H9 (cell line): ENCODE results near the gene TCFL5. TPM values are rescaled to one million over a fixed set of nuclear protein-coding genes. Genes with fewer than 3 reads are reported as not detected.

ENCODE experiments used
- DNase-seq: peaks from one replicate; pipeline ENCODE4 v3.0.0-alpha.2; 2017
- H2AFZ ChIP-seq: one replicate; pipeline ENCODE4 v1.6.1; 2013; ENCODE audit warnings: mild to moderate bottlenecking, low read length, control low read depth, moderate library complexity
- H2AK5ac ChIP-seq: 2 replicates; pipeline ENCODE4 v1.6.1; 2013; ENCODE audit warnings: low read length, control low read depth, mixed read lengths; ENCODE audit not compliant: insufficient read length
- H2BK120ac ChIP-seq: one replicate; pipeline ENCODE4 v1.6.1; 2013; ENCODE audit warnings: low read depth, mild to moderate bottlenecking, low read length, control low read depth, inconsistent platforms; ENCODE audit not compliant: poor library complexity, severe bottlenecking
- H2BK12ac ChIP-seq: 2 replicates; pipeline ENCODE4 v1.6.1; 2013; ENCODE audit warnings: low read length, control low read depth, mixed read lengths, low read depth; ENCODE audit not compliant: insufficient read length
- H2BK15ac ChIP-seq: 2 replicates; pipeline ENCODE4 v1.6.1; 2013; ENCODE audit warnings: low read depth, low read length, control low read depth
- H2BK20ac ChIP-seq: one replicate; pipeline ENCODE4 v1.6.1; 2013; ENCODE audit warnings: low read depth, mild to moderate bottlenecking, low read length, control low read depth, inconsistent platforms; ENCODE audit not compliant: poor library complexity, severe bottlenecking
- H2BK5ac ChIP-seq: 2 replicates; pipeline ENCODE4 v1.6.1; 2013; ENCODE audit warnings: low read length, control low read depth, mixed read lengths; ENCODE audit not compliant: insufficient read length
- H3K14ac ChIP-seq: 2 replicates; pipeline ENCODE4 v1.6.1; 2013; ENCODE audit warnings: low read length, control low read depth; ENCODE audit not compliant: insufficient read depth
- H3K18ac ChIP-seq: 2 replicates; pipeline ENCODE4 v1.6.1; 2013; ENCODE audit warnings: low read depth, mild to moderate bottlenecking, mixed read lengths, low read length, control low read depth; ENCODE audit not compliant: insufficient read length
- H3K23ac ChIP-seq: 2 replicates; pipeline ENCODE4 v1.6.1; 2013; ENCODE audit warnings: low read length, control low read depth, mixed read lengths, low read depth; ENCODE audit not compliant: insufficient read length
- H3K23me2 ChIP-seq: 2 replicates; pipeline ENCODE4 v1.6.1; 2013; ENCODE audit warnings: low read depth, mild to moderate bottlenecking, mixed read lengths, low read length, control low read depth; ENCODE audit not compliant: insufficient read length, poor library complexity, severe bottlenecking
- H3K27ac ChIP-seq: 2 replicates; pipeline ENCODE4 v1.5.1; 2013; ENCODE audit warnings: low read length, control low read depth, mixed read lengths, low read depth; ENCODE audit not compliant: insufficient read length
- H3K27me3 ChIP-seq: 2 replicates; pipeline ENCODE4 v1.6.1; 2013; ENCODE audit warnings: low read length, control low read depth, inconsistent platforms; ENCODE audit not compliant: insufficient read depth
- H3K4ac ChIP-seq: 2 replicates; pipeline ENCODE4 v1.6.1; 2013; ENCODE audit warnings: low read depth, mild to moderate bottlenecking, control low read depth, inconsistent platforms, low read length, moderate library complexity
- H3K4me1 ChIP-seq: 2 replicates; pipeline ENCODE4 v1.6.1; 2013; ENCODE audit warnings: low read length, control low read depth, inconsistent platforms; ENCODE audit not compliant: insufficient read depth
- H3K4me2 ChIP-seq: 2 replicates; pipeline ENCODE4 v1.6.1; 2013; ENCODE audit warnings: low read length, control low read depth, mixed read lengths; ENCODE audit not compliant: insufficient read length, insufficient read depth
- H3K56ac ChIP-seq: 2 replicates; pipeline ENCODE4 v1.6.1; 2013; ENCODE audit warnings: low read depth, mild to moderate bottlenecking, mixed read lengths, low read length, control low read depth; ENCODE audit not compliant: insufficient read length
- H3K79me1 ChIP-seq: 2 replicates; pipeline ENCODE4 v1.6.1; 2013; ENCODE audit warnings: low read depth, mild to moderate bottlenecking, moderate library complexity, low read length, control low read depth, inconsistent platforms; ENCODE audit not compliant: insufficient read depth, poor library complexity, severe bottlenecking
- H3K79me2 ChIP-seq: 2 replicates; pipeline ENCODE4 v1.6.1; 2013; ENCODE audit warnings: low read length, control low read depth, inconsistent platforms; ENCODE audit not compliant: insufficient read depth
- H3K9ac ChIP-seq: 2 replicates; pipeline ENCODE4 v1.6.1; 2013; ENCODE audit warnings: low read length, control low read depth, mixed read lengths; ENCODE audit not compliant: insufficient read length; ENCODE audit errors: extremely low read depth
- H3K9me3 ChIP-seq: one replicate; pipeline ENCODE4 v1.6.1; 2013; ENCODE audit warnings: low read depth, low read length, inconsistent platforms; ENCODE audit not compliant: control insufficient read depth
- H3T11ph ChIP-seq: one replicate; pipeline ENCODE4 v1.6.1; 2013; ENCODE audit warnings: mild to moderate bottlenecking, low read length, control low read depth, inconsistent platforms
- H4K20me1 ChIP-seq: one replicate; pipeline ENCODE4 v1.6.1; 2013; ENCODE audit not compliant: control insufficient read depth, insufficient read length, insufficient read depth
- H4K5ac ChIP-seq: 2 replicates; pipeline ENCODE4 v1.6.1; 2013; ENCODE audit warnings: low read depth, mild to moderate bottlenecking, mixed read lengths, low read length, control low read depth; ENCODE audit not compliant: insufficient read length
- H4K8ac ChIP-seq: replicated peaks from 2 replicates; pipeline ENCODE4 v1.6.1; 2013; ENCODE audit warnings: low read length, control low read depth, mixed read lengths, low read depth; ENCODE audit not compliant: insufficient read length
- H4K91ac ChIP-seq: 2 replicates; pipeline ENCODE4 v1.6.1; 2013; ENCODE audit warnings: low read depth, mild to moderate bottlenecking, moderate library complexity, mixed read lengths, low read length, control low read depth; ENCODE audit not compliant: insufficient read length
- H3K27ac Mint-ChIP-seq, 3 experiments: 2 replicates in 2 of 3; 3 replicates in 1 of 3; pipeline ENCODE4 v1.8.0; 2020 to 2021; ENCODE audit warnings: mixed read lengths in 3 of 3, mild to moderate bottlenecking in 1 of 3, moderate library complexity in 1 of 3
- H3K27me3 Mint-ChIP-seq: 2 replicates; pipeline ENCODE4 v1.8.0; 2021; ENCODE audit warnings: low read depth, mild to moderate bottlenecking, moderate library complexity, mixed read lengths
- H3K36me3 Mint-ChIP-seq, 3 experiments: 2 replicates in 2 of 3; 3 replicates in 1 of 3; pipeline ENCODE4 v1.8.0; 2020 to 2021; ENCODE audit warnings: low read depth in 3 of 3, mixed read lengths in 3 of 3; ENCODE audit not compliant: insufficient read depth in 1 of 3
- H3K4me1 Mint-ChIP-seq, 2 experiments: 2 replicates each; pipeline ENCODE4 v1.8.0; 2020; ENCODE audit warnings: mixed read lengths in 2 of 2
- H3K4me3 Mint-ChIP-seq, 2 experiments: 2 replicates in 1 of 2; 3 replicates in 1 of 2; pipeline ENCODE4 v1.8.0; 2020 to 2021; ENCODE audit warnings: mild to moderate bottlenecking in 2 of 2, mixed read lengths in 2 of 2, moderate library complexity in 1 of 2
- H3K9me3 Mint-ChIP-seq, 2 experiments: 2 replicates in 1 of 2; 3 replicates in 1 of 2; pipeline ENCODE4 v1.8.0; 2020; ENCODE audit warnings: mild to moderate bottlenecking in 2 of 2, mixed read lengths in 2 of 2, moderate library complexity in 1 of 2
- CTCF ChIP-seq: fragments of 200-600 bp; sonication (generic); conservative IDR thresholded peaks from 3 replicates; pipeline ENCODE4 v1.8.0; 2021; ENCODE audit warnings: antibody characterized with exemption, mild to moderate bottlenecking
- WGBS: extraction: QIAGEN DNeasy Blood & Tissue Kit; methylation state at CpG from one replicate; pipeline ENCODE4 v1.1.7; 2013; ENCODE audit warnings: missing lambda C conversion rate, low lambda C conversion rate, mixed read lengths; ENCODE audit not compliant: insufficient read length; ENCODE audit errors: extremely low coverage; 5-methylcytosine and 5-hydroxymethylcytosine counted together
- total RNA-seq: library from RNA; stranded (reverse); gene quantifications from 2 replicates; pipeline ENCODE4 v1.2.1, GENCODE V29; 2021

The TCFL5 gene
- total RNA-seq, 1 experiment from 2014 or later, result 16.4 TPM

- no peak overlapping the region for H3K14ac ChIP-seq
- Mint-ChIP-seq H3K9me3 (peaks cover 2 to 11% of the 10 kb centered on the region in 2 experiments; a peak in 4 of 5 replicates), H3K27ac (no peak overlapping the region), H3K36me3 (no peaks in the 10 kb centered on the region), H3K4me1 (peaks cover 19 to 20% of the 10 kb centered on the region in 2 experiments), H3K27me3 (peaks cover 10% of the 10 kb centered on the region), H3K4me3 (no peak overlapping the region)
- no peaks in the 10 kb centered on the region for H3K9me3 ChIP-seq
- no peak overlapping the region for H2AFZ ChIP-seq
- no peak overlapping the region for H2AK5ac ChIP-seq
- no peak overlapping the region for H2BK5ac ChIP-seq
- TF ChIP-seq CTCF, result no peak
- no peaks in the 10 kb centered on the region for H3K79me1 ChIP-seq
- no peak overlapping the region for H4K5ac ChIP-seq
- H2BK20ac ChIP-seq, result no peak overlapping the region
- H4K91ac ChIP-seq, result no peak overlapping the region
- H3K27ac ChIP-seq, result no peak overlapping the region
- H2BK120ac ChIP-seq, result no peak overlapping the region
- no peaks in the 10 kb centered on the region for H3K23me2 ChIP-seq
- H3K4me1 ChIP-seq, result no peaks in the 10 kb centered on the region
- H3T11ph ChIP-seq, result no peak overlapping the region
- H4K20me1 ChIP-seq, result no peaks in the 10 kb centered on the region
- H3K79me2 ChIP-seq, result no peaks in the 10 kb centered on the region
- H3K4ac ChIP-seq, result no peak overlapping the region
- no peak overlapping the region for H3K56ac ChIP-seq
- no peak overlapping the region for H2BK15ac ChIP-seq
- no peak overlapping the region for H3K9ac ChIP-seq
- no peak for DNase-seq
- no peak overlapping the region for H3K4me2 ChIP-seq
- no peak overlapping the region for H2BK12ac ChIP-seq
- H4K8ac ChIP-seq, result no peak overlapping the region
- no CpG with 5 or more reads among the region's 6 CpGs for WGBS
- H3K23ac ChIP-seq, result no peak overlapping the region
- H3K18ac ChIP-seq, result no peak overlapping the region
- H3K27me3 ChIP-seq, result no peaks in the 10 kb centered on the region
Measured at GRCh38 chr20:62872862-62873261, 11.2 kb upstream of the TCFL5 start.
